Endothelial cell (in vitro differentiated cells): Measurements from ENCODE around the gene DST. TPM values are rescaled to one million over a fixed set of nuclear protein-coding genes. Genes with fewer than 3 reads are reported as not detected.

Source experiments
- DNase-seq: peaks from one replicate; pipeline ENCODE4 v3.0.0; 2021; ENCODE audit warnings: low spot score
- H3K27ac Mint-ChIP-seq: one replicate; pipeline ENCODE4 v1.8.0; 2021; ENCODE audit warnings: mixed read lengths, inconsistent platforms; ENCODE audit not compliant: unreplicated experiment
- H3K27me3 Mint-ChIP-seq: one replicate; pipeline ENCODE4 v1.8.0; 2021; ENCODE audit warnings: mild to moderate bottlenecking, moderate library complexity, mixed read lengths, inconsistent platforms; ENCODE audit not compliant: unreplicated experiment
- H3K36me3 Mint-ChIP-seq: one replicate; pipeline ENCODE4 v1.8.0; 2021; ENCODE audit warnings: mild to moderate bottlenecking, low read depth, mixed read lengths, inconsistent platforms; ENCODE audit not compliant: unreplicated experiment
- H3K4me1 Mint-ChIP-seq: one replicate; pipeline ENCODE4 v1.8.0; 2021; ENCODE audit warnings: mild to moderate bottlenecking, mixed read lengths, inconsistent platforms; ENCODE audit not compliant: unreplicated experiment
- H3K4me3 Mint-ChIP-seq: one replicate; pipeline ENCODE4 v1.8.0; 2021; ENCODE audit warnings: mild to moderate bottlenecking, mixed read lengths, inconsistent platforms; ENCODE audit not compliant: unreplicated experiment
- H3K9me3 Mint-ChIP-seq: one replicate; pipeline ENCODE4 v1.8.0; 2021; ENCODE audit warnings: mixed read lengths, inconsistent platforms; ENCODE audit not compliant: unreplicated experiment
- total RNA-seq: library from RNA; stranded (reverse); fragmentation: NEBNext Ultra II Directional; extraction: Animal tissue kit (Norgen Biotek cat#: 25700); gene quantifications from one replicate; pipeline ENCODE4 v1.2.1, GENCODE V29; 2021; ENCODE audit not compliant: unreplicated experiment
- TF ChIP-seq, protein P1 (sequence below): fragments of 200-600 bp; sonication (generic); IDR thresholded peaks from one replicate; pipeline ENCODE4 v1.5.0; 2021; ENCODE audit warnings: antibody characterized with exemption; ENCODE audit not compliant: unreplicated experiment

DST gene
- total RNA-seq, 1 donor from 2014 or later = 284 TPM

DNA sequence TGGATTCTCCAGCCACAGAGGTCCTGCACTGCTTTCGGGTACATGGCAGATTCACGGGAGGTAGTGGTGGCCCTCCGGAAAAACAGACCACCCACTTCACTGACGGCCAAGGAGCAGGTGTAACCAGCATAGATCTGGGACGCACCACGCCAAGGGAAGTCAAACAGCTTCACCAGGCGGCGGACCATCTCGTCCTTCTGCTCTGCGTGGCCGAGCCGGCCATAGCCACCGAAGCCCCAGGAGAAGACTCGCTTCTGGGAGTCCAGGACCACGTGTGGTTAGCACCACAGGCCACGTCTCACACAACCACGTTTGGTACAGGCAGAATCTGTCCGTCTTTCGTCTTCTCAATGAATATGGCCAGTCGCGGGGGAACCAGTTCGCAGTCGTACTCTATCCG, 210.5 kb downstream of the DST start:
- Mint-ChIP-seq H3K27me3 (peaks cover 8% of the 10 kb centered on the region), H3K4me1 (no peaks in the 10 kb centered on the region), H3K36me3 (peaks cover 11% of the 10 kb centered on the region), H3K27ac (no peak overlapping the region), H3K9me3 (peaks cover 4% of the 10 kb centered on the region), H3K4me3 (no peak overlapping the region)
- TF ChIP-seq, protein P1, sequence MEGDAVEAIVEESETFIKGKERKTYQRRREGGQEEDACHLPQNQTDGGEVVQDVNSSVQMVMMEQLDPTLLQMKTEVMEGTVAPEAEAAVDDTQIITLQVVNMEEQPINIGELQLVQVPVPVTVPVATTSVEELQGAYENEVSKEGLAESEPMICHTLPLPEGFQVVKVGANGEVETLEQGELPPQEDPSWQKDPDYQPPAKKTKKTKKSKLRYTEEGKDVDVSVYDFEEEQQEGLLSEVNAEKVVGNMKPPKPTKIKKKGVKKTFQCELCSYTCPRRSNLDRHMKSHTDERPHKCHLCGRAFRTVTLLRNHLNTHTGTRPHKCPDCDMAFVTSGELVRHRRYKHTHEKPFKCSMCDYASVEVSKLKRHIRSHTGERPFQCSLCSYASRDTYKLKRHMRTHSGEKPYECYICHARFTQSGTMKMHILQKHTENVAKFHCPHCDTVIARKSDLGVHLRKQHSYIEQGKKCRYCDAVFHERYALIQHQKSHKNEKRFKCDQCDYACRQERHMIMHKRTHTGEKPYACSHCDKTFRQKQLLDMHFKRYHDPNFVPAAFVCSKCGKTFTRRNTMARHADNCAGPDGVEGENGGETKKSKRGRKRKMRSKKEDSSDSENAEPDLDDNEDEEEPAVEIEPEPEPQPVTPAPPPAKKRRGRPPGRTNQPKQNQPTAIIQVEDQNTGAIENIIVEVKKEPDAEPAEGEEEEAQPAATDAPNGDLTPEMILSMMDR = no peak
- DNase-seq = no peak

DNA sequence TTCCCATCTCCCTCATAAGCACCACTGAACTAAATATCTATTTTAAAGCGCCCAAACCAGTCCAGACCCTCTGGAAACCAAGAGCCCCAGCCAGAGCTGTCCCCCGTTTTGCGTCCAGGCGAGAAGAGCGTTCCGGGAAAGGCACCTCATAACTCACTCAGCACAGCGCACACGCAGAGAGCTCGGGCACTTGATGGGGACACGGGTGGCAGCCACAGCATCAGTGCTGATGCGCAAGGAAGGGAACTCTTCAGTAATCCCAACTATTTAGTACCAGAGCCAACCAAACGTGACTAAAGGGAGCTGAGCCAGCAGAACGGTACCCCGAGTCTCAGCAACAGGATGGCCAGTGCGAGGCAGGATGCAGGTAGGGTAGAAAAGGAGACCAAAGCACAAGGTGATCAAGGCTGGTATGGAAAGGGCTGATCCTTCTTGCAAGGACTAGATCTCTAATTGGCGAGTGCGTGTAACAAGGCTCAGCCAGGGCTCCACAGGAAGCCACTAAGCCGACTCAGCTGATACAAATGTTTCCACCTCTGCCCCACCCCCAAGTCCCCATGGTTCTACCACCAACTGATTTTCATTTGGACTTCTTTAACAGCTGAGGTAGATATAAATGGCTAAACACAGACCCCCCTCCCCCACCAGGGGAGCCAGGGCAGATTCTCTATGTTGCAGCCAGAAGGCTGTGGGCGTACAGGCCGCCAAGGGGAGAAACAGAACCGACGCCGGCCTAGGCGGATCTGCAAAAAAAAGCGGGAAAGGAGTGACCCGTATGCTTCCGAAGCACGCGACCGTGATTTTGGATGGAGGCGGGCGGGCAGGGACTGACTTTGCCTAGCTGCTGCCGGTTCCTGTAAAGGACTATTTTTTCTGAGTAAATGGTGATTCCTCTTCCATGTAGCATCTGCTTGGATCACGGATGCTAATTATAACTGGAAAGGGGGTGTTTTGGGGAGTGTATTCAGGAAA, 211.8 kb downstream of the DST start:
- no peaks in the 10 kb centered on the region for H3K4me1 Mint-ChIP-seq
- peaks cover 8% of the 10 kb centered on the region for H3K27me3 Mint-ChIP-seq
- H3K36me3 Mint-ChIP-seq = peaks cover 11% of the 10 kb centered on the region
- H3K27ac Mint-ChIP-seq = no peak overlapping the region
- H3K4me3 Mint-ChIP-seq = no peak overlapping the region
- H3K9me3 Mint-ChIP-seq = peaks cover 4% of the 10 kb centered on the region
- no peak for DNase-seq
- TF ChIP-seq, protein P1 = no peak

DNA sequence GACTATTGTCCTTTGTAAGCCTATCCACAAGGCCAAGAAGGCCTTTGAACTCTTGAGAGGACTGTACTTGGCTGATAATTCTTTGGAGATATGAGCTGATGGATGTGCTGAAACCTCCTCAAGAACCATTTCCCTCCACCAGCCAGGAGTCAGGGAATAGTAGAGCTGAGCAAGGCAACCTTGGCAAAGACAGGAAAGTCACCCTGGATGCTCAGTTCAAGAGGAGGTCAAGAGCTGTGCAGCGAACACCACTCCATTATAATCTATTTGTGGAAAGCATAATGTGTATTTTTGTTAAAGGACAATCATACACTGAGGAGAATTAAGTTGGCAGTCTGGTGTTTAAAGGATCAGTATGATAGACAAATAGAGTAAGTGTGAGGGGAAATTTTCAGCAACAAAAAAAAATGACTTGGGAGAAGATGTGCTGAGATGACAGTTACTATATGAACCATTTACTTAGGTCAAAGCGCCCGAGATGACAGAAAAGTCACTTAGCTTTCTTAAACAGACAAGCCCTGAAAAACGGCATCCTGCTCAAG, 218.1 kb downstream of the DST start:
- DNase-seq = no peak
- Mint-ChIP-seq H3K27me3 (no peaks in the 10 kb centered on the region), H3K36me3 (no peaks in the 10 kb centered on the region), H3K27ac (no peak overlapping the region), H3K9me3 (peaks cover 4% of the 10 kb centered on the region), H3K4me3 (no peak overlapping the region), H3K4me1 (no peaks in the 10 kb centered on the region)
- TF ChIP-seq, protein P1 = no peak

DNA sequence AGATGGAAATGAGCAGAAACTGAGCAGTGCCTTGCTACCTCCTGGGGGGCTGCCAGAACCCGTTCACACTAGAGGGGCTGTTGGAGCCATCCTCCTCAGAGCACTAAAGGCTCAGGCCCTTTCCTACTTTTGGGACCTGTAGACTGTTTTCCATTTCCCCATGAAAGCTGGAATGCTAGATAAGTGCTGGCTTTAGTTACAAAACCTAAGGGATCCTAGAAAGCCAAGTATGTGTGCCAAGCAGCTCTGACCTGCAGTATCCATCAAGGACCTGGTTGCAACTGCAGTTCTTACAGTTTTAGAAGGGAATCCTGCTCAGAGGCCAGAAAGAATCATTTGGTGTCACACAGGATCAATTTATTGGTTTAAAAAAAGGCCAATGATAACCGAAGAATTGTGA, 218.6 kb downstream of the DST start:
- peaks cover 4% of the 10 kb centered on the region for H3K9me3 Mint-ChIP-seq
- no peak overlapping the region for H3K4me3 Mint-ChIP-seq
- TF ChIP-seq, protein P1 = no peak
- H3K36me3 Mint-ChIP-seq = no peaks in the 10 kb centered on the region
- H3K27me3 Mint-ChIP-seq = no peaks in the 10 kb centered on the region
- H3K27ac Mint-ChIP-seq = no peak overlapping the region
- no peak for DNase-seq
- no peaks in the 10 kb centered on the region for H3K4me1 Mint-ChIP-seq

DNA sequence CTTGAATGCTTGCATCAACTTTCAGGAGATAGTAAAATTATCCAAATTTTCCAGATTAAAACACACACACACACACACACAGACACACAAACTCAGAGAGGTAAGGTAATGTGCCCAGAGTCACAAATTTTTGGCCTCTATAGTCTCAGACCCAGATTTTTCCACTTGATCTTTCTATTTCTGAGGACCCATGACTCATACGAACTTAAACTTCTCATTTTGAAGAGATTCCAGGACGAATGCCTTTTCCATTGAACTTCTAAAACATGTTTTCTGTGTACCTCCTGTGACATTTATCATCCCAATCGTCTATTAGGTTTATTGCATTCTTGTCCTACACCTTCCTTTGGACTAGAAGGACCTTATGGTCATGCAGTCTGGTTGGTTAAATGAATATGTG, 222.4 kb downstream of the DST start:
- TF ChIP-seq, protein P1 = no peak
- H3K4me3 Mint-ChIP-seq = no peak overlapping the region
- H3K27me3 Mint-ChIP-seq = peaks cover 3% of the 10 kb centered on the region
- H3K27ac Mint-ChIP-seq = no peak overlapping the region
- peaks cover 4% of the 10 kb centered on the region for H3K9me3 Mint-ChIP-seq
- H3K36me3 Mint-ChIP-seq = no peaks in the 10 kb centered on the region
- DNase-seq = no peak
- H3K4me1 Mint-ChIP-seq = no peaks in the 10 kb centered on the region
